IPS-NIHi7 (cell line): Measurements from ENCODE around the gene SETD1B.
"Not testable (repeated sequence)": the region's sequence is repeated elsewhere in the genome, so short reads cannot be mapped to it uniquely, and the experiment has no call there.

Experiments used
- DNase-seq: peaks from one replicate; pipeline ENCODE4 v3.0.0; 2012; ENCODE audit warnings: mixed read lengths; ENCODE audit errors: extremely low spot score

Gene SETD1B

DNA sequence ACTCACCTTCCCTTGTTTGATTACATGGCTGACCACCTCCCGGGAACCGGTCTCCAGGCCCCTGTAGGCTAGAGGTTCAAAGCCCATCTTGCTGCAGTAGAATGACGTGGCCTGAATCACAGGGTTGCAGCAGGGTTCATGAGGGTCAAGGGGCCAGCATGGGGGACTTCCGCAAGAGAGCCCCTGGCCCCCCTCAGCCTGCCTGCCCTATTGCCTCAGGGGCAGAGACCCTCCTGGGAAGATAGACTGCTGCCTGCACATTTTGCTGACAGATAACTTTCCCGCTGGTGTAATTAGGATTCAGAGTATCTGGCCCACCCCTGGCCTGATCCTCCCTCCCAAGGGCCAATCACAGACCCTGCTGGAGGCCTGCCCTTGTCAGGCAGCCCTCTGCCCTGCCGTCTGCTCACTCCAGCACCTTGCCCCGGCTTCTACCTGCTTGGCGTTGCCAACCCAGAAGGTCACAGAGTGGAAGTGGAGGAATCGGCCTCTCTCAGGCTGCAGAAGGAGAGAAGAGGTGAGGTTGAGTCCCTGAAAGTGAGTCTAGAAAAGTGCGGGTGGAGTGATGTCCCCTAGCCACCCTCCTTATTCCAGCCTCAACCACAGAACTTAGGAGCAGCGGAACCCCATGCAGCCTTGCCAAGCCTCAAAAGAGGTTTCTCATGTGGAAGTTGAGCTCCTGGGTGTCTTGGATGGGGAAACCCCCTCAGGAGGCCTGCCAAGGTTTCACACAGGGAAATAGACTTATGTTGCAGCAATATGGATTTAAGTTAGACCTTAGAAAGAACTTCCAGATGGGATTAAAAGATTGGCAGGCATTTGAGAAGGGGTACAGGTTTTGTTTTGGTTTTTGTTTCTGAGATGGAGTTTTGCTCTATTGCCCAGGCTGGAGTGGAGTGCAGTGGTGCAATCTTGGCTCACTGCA lies 53.8 kb downstream of the SETD1B start:
- DNase-seq: no peak

DNA sequence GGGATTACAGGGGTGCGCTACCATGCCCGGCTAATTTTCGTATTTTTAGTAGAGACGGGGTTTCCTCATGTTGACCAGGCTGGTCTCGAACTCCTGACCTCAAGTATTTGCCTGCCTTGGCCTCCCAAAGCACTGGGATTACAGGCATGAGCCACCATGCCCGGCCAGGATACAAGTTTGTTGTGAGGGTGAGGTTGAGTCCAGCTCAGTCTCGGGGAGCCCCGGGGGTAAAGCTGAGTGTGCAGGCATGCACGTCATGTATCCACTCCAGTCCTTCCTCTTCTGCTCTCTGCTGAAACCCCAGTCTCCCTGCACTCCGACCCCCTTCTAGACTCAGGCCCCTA lies 54.5 kb downstream of the SETD1B start:
- no peak for DNase-seq

DNA sequence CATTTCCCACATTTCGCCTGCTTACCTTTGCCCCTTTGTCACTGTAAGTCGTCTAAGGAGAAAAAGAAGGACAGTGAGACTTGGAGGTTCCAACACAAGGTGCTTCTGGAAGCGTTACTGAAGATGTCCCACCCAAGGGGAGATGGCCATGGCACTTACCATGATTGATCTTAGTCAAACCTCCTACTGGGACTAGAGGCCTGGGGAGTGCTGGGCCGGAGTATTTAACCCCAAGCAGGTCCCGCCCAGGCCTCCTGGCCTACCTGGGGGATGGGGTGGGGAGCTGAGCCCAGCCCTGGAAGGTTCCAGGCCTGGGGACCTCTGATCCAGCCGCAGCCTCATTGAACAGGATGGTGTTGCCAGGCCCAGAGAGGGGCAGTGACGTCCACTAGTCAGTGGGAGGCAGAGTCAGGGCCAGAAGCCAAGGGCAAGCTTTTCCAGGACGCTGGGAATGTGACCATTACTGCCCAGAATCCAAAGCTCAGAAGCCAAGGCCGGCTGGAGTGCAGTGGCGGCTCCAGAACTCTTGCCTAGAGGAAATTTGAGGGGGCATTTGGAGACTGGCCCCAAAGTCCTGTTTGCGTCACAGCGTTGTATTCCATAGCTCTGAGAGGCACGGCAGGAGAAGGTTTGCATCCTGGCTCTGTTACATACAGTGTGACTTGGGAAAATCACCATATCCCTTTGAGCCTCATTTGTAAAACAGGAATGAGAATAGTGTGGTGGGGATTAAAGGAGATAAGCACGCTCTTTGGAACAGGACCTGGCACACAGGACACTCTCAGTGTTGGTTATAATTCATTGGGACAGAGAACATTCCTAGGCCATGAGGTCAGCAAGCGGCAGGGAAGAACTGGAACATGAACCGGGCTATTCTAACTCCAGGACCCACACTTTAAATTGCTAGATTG lies 55.1 kb downstream of the SETD1B start, which contains the start of gene HPD:
Gene HPD (minus strand): TSS at position 198 of the 911 bp plus-strand sequence. CDS start 36 bp downstream, at position 162.
- DNase-seq: peak; percentile 55

DNA sequence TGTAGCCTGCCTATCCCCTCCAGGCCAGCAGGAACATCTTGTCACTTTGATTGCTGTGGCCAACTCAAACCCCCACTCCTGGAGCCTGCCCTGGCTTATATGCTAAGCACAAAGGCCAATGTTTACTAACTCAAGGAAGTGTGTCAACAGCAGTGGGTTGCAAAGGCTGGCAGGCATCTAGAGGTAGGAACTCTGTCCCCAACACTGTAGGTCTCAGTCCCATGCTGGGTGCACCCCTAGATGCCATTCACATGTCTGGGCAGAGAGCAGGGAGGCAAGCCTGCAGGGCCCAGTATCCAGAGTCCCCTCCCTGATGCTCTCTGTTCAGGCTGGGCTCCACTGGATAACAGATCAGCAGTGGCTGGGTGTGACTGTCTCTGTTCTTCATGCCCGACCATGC lies 56.4 kb downstream of the SETD1B start:
- peak; percentile 15 for DNase-seq

DNA sequence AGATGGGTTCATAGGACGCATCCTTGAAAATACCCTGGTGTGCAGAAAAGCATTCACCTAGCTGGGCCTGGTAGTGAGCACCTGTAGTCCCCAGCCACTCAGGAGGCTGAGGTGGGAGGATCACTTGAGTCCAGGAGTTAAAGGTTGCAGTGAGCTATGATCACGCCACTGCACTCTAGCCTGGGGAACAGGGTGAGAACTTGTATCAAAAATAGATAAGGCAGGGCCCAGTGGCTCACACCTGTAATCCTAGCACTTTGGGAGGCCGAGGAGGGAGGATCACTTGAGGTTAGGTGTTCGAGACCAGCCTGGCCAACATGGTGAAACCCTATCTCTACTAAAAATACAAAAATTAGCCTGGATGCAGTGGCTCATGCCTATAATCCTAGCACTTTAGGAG lies 56.9 kb downstream of the SETD1B start:
- DNase-seq: not testable (repeated sequence)

DNA sequence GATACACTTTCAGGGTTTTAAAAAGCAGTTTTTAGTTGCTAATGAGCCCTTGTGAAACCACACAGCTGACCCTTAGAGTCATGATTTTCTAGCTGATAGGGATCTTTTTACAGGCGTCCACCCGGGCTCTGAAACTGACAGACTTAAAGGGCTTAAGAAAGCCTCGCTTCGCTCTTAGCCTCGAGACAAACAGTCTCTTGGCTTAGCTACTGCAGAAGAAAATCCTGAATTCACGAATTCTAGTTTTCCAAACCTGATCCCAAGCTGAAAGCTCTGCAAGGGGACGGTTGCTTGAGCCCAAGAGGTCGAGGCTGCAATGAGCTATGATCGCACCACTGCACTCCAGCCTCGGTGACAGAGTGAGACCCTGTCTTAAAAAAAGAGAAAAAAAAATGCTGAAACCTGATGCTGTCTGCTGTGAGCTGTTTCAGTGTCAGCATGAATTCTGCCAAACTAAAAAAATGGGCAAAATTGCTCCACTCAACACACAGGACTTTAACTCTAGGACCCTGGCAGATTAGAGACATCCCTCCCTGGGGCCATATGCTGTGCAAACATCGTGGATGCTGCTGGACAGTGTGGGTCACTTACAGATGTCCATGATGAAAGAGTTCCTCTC lies 57.9 kb downstream of the SETD1B start:
- peak; percentile 9 for DNase-seq

DNA sequence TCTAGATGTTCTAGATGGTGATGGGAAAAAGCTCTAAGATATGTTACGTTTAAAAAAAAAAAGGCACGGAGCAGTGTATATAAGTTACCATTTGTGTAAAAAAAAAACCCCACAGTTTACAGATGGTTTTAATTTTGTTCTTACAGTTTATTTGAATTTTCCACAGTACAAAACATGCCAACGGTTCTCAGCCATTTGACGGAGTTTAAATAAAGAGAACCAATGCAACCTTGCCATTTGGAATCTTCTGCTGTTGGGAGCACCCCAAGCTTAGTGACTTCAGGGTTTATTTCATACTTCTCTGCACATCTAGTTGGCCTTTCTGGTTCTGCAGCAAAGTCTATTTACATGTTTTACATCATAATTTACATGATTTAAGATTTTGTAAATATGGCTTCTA lies 62.5 kb downstream of the SETD1B start:
- DNase-seq: no peak

DNA sequence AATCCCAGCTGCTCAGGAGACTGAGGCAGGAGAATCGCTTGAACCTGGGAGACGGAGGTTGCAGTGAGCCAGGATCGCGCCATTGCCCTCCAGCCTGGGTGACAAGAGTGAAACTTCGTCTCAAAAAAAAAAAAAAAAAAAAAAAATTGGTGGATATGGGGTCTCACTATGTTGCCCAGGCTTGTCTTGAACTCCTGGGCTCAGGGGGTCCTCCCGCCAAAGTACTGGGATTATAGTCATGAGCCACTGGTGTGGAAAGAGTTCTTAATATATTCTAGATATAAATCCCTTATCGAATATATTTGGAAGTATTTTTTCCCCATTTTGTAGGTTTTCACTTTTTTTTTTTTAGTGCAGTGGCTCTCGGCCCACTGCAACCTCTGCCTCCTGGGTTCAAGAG lies 65.4 kb downstream of the SETD1B start:
- DNase-seq: not testable (repeated sequence)

DNA sequence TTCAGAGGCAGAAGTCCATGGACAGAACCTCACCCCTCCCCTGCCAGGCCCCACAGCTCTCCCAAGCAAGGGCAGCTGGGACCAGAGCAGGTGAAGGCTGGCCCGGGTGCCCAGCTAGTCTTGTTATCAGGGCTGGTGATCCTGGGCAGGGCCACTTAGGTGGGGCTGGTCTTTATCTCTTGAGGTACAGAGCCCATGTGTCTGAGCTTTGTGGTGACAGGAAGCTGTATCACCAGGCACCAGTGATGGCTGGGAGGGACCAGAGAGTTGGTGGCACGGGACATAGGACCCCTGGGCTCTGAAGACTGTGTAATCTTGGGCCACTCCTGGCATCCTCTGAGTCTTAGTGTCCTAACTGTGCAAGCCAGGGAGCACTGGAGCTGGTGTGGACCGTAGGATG lies 67.7 kb downstream of the SETD1B start:
- peak; percentile 7 for DNase-seq

DNA sequence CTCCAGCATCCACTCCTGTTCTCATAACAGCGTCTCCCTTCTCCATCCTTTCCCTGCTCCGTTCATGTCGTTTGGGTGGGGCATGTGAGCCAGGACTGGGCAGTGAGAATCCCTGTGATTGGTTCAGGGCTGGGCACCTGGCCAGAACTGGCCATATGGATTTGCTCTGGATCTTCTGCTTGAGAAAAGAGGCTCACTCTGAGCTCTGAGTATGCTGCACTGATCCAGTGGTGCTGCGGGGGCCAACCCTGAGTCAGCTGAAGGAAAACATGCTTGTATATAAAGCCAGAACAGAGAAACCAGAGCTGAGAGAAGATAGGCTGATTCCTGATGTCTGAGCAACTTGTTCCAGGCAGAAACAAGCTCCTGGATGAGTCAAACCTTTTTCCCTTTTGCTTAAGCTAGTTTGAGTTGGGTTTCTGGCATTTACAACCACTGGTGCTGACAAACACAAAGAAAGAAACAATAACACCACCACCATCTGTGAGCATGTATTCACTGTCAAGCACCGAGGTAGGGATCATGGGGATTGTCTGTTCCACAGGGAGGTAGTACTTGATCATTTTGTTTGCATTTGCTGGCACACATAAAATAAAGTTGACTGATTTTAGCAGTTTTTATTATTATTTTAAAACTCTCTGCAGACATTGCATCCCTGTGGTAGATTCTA lies 68.9 kb downstream of the SETD1B start:
- peak; percentile 10 for DNase-seq

DNA sequence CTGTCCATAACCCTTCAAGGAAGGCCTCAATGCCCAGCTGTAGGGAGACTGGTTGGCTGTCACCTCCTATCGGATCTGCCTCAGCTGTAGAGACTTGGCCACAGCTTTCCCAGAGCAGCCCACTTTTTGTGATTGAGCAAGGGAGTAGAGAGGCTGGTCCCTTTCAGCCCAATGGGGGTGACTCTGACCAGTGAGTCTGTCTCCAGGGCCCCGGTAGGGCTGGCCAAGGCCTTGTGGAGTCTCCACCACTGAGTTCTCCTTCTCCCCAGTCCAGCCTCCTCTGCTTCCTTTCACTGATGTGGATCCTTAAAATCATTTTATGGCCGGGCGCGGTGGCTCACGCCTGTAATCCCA lies 69.4 kb downstream of the SETD1B start:
- DNase-seq: no peak

DNA sequence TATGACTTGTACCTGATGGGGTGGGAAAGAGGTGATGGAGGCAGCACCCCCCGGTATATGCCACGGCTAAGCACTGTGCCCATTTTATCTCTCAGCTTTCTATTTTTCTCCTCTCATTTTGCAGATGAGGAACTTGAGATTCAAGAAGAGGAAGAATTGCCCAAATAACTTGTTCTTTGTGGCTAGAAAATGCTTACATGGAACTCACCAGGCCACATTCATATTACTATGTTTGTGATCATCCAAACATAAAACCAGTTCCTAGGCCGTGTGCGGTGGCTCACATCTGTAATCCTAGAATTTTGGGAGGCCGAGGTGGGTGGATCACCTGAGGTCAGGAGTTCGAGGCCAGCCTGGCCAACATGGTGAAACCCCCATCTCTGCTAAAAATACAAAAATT lies 70.3 kb downstream of the SETD1B start:
- no peak for DNase-seq

DNA sequence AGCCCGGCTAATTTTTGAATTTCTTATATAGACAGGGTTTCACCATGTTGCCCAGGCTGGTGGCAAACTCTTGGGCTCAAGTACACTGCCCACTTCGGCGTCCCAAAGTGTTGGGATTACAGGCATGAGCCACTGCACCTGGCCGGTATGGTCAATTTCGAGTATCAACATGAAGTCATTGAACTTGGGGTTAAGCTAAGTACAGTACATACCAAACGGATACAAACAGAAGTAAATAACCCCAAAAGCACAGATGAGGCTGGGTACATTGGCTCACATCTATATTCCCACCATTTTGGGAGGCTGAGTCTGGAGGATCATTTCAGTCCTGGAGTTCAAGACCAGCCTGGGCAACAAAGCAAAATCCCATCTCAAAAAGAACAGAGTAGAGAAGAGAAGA lies 71.8 kb downstream of the SETD1B start:
- no peak for DNase-seq

DNA sequence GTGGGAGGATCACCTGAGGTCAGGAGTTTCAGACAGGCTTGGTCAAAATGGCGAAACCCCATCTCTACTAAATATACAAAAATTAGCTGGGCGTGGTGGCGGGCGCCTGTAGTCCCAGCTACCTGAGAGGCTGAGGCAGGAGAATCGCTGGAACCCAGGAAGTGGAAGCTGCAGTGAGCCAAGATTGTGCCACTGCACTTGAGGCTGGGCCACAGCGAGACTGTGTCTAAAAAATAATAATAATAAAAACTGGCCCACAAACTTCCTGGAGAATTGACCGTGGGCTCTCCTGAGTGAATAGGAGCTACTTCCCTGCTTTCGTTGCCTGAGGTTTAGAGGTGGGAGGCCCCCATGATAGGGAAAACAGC lies 72.3 kb downstream of the SETD1B start:
- not testable (repeated sequence) for DNase-seq
